ENCODE results near the gene FCHO1.
A peak's percentile ranks its signal among the peaks of the same experiment; 100 is the strongest.
"Not testable (repeated sequence)": the region's sequence is repeated elsewhere in the genome, so short reads cannot be mapped to it uniquely, and the experiment has no call there.

The FCHO1 gene

DNA sequence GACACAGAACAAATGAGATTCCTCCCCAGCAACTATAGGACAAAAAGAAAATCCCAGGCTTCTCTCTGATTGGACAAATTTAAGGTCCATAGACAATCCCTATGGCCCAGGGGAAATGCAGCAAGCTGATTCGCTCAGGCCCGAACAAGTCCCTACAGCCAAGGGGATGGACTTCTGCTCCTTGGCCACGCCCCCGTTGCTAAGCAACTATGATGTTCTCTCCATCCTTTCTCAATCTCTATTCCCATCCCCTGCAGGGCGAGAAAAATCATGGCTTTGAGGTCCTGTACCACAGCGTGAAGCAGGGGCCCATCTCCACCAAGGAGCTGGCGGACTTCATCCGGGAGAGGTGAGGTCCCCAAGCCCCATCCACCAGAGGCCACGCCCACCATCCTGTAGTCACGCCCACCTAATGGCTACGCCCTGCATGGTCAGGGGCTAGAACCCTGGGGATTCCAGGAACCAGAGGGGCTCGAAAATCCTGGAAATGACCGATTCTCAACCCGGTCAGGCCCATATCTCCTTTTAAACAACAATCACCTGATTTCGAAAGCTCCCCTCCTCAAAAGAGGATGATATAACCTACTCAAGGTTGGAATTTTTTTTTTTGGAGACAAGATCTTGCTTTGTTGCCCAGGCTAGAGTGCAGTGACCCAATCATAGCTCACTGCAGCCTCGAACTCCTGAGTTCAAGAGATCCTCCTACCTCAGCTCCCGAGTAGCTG lies 11.4 kb downstream of the FCHO1 start:
- H3K9me3 Mint-ChIP-seq = no peaks in the 10 kb centered on the region
- H3K4me3 Mint-ChIP-seq = no peak overlapping the region
- H3K27me3 Mint-ChIP-seq (ENCODE audit: low read depth) = no peaks in the 10 kb centered on the region
- H3K27ac Mint-ChIP-seq = no peak overlapping the region
- DNase-seq (ENCODE audit: low spot score) = no peak
- peaks cover 56% of the 10 kb centered on the region for H3K36me3 Mint-ChIP-seq (ENCODE audit: low read depth)
- peaks cover 10% of the 10 kb centered on the region for H3K4me1 Mint-ChIP-seq (ENCODE audit: low read depth)

DNA sequence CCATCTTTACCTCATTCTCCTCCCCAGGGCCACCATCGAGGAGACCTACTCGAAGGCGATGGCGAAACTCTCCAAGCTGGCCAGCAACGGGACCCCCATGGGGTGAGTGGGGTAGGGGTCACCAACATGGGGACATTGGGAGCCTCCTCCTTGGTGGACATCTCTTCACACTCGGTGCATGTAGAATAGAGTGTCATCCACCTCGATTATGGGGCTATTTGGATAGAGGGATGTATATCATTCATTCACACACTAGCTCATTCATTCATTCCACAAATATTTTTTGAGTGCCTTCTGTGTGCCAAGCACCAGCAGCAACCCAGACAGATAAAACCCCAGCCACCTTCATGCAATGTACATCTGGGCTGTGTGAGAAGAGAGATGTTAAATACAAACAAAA lies 13.1 kb downstream of the FCHO1 start:
- Mint-ChIP-seq H3K4me3 (no peak overlapping the region), H3K27ac (no peak overlapping the region), H3K9me3 (no peaks in the 10 kb centered on the region), H3K36me3 (ENCODE audit: low read depth) (peaks cover 53% of the 10 kb centered on the region), H3K4me1 (ENCODE audit: low read depth) (peaks cover 7% of the 10 kb centered on the region), H3K27me3 (ENCODE audit: low read depth) (no peaks in the 10 kb centered on the region)
- no peak for DNase-seq (ENCODE audit: low spot score)

DNA sequence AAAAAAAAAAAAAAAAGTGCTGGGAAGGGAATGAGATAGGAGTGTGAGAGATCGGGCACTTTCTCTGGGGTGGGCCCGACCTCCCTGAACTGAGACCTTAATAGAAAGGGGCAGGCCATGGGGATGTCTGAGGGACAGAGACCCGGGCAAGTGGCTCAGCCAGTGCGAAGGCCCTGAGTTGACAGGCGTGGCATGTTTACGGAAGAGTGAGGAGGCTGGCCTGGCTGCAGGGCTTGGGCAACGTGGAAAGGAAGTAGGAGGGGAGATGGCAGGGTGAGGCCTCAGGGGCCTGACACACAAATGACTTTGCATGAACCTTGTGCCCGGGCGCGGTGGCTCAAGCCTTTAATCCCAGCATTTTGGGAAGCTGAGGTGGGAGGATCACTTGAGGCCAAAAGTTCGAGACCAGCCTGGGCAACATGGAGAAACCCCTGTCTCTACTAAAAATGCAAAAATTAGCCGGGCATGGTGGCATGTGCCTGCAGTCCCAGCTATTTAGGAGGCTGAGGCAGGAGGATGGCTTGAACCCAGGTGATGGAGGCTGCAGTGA lies 13.9 kb downstream of the FCHO1 start:
- H3K9me3 Mint-ChIP-seq = no peaks in the 10 kb centered on the region
- H3K4me3 Mint-ChIP-seq = no peak overlapping the region
- DNase-seq (ENCODE audit: low spot score) = no peak
- H3K27ac Mint-ChIP-seq = peak overlapping the region; percentile 61
- peaks cover 53% of the 10 kb centered on the region for H3K36me3 Mint-ChIP-seq (ENCODE audit: low read depth)
- no peaks in the 10 kb centered on the region for H3K27me3 Mint-ChIP-seq (ENCODE audit: low read depth)
- H3K4me1 Mint-ChIP-seq (ENCODE audit: low read depth) = peaks cover 5% of the 10 kb centered on the region

DNA sequence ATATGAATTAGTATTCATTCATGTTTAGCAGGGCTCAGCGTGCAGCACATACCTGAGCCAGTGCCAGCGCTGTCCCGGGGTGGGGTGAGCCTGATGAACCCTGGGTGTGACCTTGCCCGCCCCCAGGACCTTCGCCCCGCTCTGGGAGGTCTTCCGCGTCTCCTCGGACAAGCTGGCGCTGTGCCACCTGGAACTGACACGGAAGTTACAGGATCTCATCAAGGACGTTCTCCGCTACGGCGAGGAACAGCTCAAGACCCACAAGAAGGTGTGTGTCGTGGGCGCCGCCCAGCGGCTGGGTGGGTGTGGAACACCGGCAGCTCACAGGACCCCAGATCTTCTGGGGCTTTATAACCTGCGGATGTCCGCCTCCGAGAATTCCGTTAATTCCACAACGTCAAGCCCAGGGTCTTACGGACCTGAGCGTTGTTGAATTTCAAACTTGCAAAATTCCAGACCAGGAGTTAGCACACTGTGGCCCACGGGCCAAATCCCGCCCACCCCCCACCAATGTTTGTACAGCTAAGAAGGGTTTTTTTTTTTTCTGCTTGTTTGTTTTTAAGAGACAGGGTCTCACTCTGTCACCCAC lies 15.4 kb downstream of the FCHO1 start:
- H3K36me3 Mint-ChIP-seq (ENCODE audit: low read depth) = peaks cover 50% of the 10 kb centered on the region
- H3K9me3 Mint-ChIP-seq = no peaks in the 10 kb centered on the region
- DNase-seq (ENCODE audit: low spot score) = no peak
- H3K27ac Mint-ChIP-seq = peak overlapping the region; percentile 26
- peaks cover 5% of the 10 kb centered on the region for H3K4me1 Mint-ChIP-seq (ENCODE audit: low read depth)
- no peaks in the 10 kb centered on the region for H3K27me3 Mint-ChIP-seq (ENCODE audit: low read depth)
- no peak overlapping the region for H3K4me3 Mint-ChIP-seq

DNA sequence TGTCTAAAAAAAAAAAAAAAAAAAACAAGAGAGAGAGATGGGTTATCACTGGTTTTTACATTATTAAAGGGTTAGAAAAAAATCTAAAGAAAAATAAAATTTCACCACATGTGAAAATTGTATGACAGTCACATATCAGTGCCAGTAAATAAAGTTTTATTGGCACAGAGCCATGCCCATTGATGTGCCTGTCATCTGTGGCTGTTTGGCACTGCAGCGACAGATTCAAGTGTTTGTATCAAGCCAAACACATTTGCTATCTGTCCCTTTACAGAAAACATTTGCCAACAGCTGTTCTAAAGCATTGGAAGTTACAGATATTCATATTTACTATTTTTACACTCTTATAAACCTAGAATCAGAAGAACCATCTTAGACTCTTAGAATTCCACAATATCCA lies 16.3 kb downstream of the FCHO1 start:
- H3K36me3 Mint-ChIP-seq (ENCODE audit: low read depth) = peaks cover 53% of the 10 kb centered on the region
- H3K27me3 Mint-ChIP-seq (ENCODE audit: low read depth) = no peaks in the 10 kb centered on the region
- H3K4me1 Mint-ChIP-seq (ENCODE audit: low read depth) = peaks cover 3% of the 10 kb centered on the region
- no peak for DNase-seq (ENCODE audit: low spot score)
- no peaks in the 10 kb centered on the region for H3K9me3 Mint-ChIP-seq
- H3K27ac Mint-ChIP-seq = no peak overlapping the region
- no peak overlapping the region for H3K4me3 Mint-ChIP-seq

DNA sequence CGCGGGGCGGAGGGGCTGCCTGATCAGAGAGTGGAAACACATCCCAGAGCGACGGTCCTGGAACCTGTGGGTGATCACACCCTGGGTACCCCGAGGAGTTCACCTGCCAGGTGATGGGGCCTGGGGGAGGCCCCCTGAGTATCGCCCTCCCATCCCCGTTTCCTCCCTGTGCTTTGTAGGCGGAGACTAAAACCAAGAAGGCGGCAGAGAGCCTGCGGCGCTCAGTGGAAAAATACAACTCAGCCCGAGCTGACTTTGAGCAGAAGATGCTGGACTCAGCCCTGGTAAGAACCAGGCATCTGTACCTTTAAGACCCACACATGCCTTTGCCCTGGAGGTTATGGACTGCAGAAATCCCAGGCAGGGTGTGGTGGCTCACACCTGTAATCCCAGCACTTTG lies 19.3 kb downstream of the FCHO1 start:
- H3K27me3 Mint-ChIP-seq (ENCODE audit: low read depth) = no peaks in the 10 kb centered on the region
- H3K27ac Mint-ChIP-seq = no peak overlapping the region
- no peak for DNase-seq (ENCODE audit: low spot score)
- H3K9me3 Mint-ChIP-seq = no peaks in the 10 kb centered on the region
- H3K4me1 Mint-ChIP-seq (ENCODE audit: low read depth) = peaks cover 3% of the 10 kb centered on the region
- H3K4me3 Mint-ChIP-seq = no peak overlapping the region
- peaks cover 50% of the 10 kb centered on the region for H3K36me3 Mint-ChIP-seq (ENCODE audit: low read depth)

DNA sequence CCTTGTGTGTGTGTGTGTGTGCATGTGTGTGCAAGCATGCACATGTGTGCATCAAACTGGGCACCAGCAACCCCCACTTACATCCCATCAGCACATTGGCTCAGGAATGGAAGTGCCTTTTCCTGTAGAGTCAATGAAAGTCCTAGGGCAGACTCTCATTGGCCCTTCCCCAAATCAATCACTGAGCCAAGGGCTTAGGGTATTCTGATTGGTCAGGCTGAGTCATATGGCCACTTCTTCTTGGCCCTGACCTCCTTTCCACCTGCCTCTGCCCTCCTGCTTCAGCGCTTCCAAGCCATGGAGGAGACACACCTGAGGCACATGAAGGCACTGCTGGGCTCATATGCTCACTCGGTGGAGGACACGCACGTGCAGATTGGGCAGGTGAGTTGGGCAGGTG lies 20.9 kb downstream of the FCHO1 start:
- Mint-ChIP-seq H3K4me1 (ENCODE audit: low read depth) (peaks cover 5% of the 10 kb centered on the region), H3K4me3 (no peak overlapping the region), H3K9me3 (no peaks in the 10 kb centered on the region), H3K27ac (no peak overlapping the region), H3K36me3 (ENCODE audit: low read depth) (peaks cover 46% of the 10 kb centered on the region), H3K27me3 (ENCODE audit: low read depth) (no peaks in the 10 kb centered on the region)
- DNase-seq (ENCODE audit: low spot score) = no peak

DNA sequence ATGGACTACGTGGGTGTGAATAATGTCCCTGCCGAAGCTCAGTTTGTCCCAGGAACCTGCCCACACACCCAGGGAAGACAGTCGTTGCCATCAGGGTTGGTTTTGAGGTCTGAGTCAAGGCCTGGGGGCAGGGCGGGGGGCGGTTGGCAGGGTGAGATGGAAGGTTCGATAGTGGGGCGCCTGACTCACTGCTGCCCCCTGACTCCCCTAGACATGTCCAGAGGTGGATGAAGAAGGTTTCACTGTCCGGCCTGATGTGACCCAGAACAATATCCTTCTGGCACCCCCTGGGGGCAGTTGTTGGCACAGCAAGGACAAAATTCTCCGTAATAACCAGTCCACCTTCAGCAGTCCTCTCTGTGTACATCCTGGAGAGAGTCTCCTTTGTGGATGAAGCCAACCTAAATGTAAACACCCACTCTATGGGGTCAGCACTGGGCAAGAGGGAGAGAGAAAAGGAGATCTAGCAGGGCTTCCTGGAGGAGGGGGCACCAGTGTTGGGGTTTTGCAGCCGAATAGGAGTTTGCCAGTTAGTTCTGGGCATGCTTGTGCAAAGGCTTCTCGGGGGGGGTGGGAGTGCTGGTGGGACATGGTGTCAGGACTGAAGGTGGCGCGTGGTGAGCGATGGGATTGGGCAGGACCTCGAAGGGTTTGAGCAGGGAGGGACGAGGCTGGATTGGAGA lies 24.1 kb downstream of the FCHO1 start:
- DNase-seq (ENCODE audit: low spot score) = no peak
- peaks cover 44% of the 10 kb centered on the region for H3K36me3 Mint-ChIP-seq (ENCODE audit: low read depth)

DNA sequence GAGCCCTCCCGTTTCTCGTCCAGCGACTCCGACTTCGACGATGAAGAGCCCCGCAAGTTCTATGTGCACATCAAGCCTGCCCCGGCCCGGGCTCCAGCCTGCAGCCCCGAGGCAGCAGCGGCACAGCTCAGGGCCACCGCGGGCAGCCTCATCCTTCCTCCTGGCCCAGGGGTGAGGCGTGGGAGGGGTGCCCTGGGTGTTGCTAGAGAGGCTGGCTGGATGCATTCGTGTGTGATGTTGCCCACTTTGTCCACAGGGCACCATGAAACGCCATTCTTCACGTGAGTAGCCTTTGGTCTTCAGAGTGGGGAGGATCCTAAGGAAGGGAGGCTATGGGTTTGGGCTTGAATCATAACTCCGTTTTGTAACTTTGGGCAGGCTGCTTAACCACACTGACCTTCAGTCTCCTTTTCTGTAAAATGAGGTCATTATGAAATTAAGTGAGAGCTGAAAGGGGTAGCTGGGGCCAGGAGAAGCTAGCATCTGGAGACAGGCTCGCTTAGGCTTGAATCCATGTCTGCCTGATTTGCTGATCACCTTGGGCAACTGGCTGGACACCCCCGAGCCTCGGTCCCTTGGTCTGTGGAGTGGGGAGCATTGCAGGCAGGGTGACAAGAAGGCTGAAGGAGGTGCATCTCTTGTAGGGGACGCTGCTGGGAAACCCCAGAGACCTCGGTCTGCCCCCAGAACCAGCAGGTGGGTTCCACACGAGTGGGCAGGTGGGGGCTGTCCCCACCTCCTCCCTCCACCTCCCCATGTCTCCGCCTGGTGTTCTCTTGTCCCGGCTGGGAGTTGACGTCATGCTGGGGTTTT lies 24.9 kb downstream of the FCHO1 start:
- Mint-ChIP-seq H3K4me1 (ENCODE audit: low read depth) (peaks cover 8% of the 10 kb centered on the region), H3K4me3 (no peak overlapping the region), H3K9me3 (no peaks in the 10 kb centered on the region), H3K36me3 (ENCODE audit: low read depth) (peaks cover 39% of the 10 kb centered on the region), H3K27me3 (ENCODE audit: low read depth) (no peaks in the 10 kb centered on the region), H3K27ac (no peak overlapping the region)
- DNase-seq (ENCODE audit: low spot score) = no peak

More for the DNA sequence above, 24.1 kb downstream of the FCHO1 start:
- no peaks in the 10 kb centered on the region for H3K9me3 Mint-ChIP-seq
- no peaks in the 10 kb centered on the region for H3K27me3 Mint-ChIP-seq (ENCODE audit: low read depth)
- H3K27ac Mint-ChIP-seq = no peak overlapping the region
- no peak overlapping the region for H3K4me3 Mint-ChIP-seq
- peaks cover 8% of the 10 kb centered on the region for H3K4me1 Mint-ChIP-seq (ENCODE audit: low read depth)

DNA sequence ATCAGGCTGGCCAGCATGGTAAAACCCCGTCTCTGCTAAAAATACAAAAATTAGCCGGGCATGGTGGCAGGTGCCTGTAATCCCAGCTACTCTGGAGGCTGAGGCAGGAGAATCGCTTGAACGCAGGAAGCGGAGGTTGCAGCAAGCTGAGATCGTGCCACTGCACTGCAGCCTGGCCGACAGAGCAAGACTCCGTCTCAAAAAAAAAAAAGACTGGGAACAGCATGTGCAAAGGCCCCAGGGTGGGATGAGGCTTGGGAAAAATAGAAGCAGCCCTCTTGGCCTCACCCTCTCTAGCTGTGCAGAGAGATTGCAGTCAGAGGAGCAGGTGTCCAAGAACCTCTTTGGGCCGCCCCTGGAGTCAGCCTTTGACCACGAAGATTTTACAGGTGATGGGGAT lies 26.6 kb downstream of the FCHO1 start:
- H3K27me3 Mint-ChIP-seq (ENCODE audit: low read depth); H3K4me1 Mint-ChIP-seq (ENCODE audit: low read depth); H3K27ac Mint-ChIP-seq; DNase-seq (ENCODE audit: low spot score); H3K4me3 Mint-ChIP-seq; H3K9me3 Mint-ChIP-seq: not testable (repeated sequence)
- H3K36me3 Mint-ChIP-seq (ENCODE audit: low read depth) = peaks cover 36% of the 10 kb centered on the region

DNA sequence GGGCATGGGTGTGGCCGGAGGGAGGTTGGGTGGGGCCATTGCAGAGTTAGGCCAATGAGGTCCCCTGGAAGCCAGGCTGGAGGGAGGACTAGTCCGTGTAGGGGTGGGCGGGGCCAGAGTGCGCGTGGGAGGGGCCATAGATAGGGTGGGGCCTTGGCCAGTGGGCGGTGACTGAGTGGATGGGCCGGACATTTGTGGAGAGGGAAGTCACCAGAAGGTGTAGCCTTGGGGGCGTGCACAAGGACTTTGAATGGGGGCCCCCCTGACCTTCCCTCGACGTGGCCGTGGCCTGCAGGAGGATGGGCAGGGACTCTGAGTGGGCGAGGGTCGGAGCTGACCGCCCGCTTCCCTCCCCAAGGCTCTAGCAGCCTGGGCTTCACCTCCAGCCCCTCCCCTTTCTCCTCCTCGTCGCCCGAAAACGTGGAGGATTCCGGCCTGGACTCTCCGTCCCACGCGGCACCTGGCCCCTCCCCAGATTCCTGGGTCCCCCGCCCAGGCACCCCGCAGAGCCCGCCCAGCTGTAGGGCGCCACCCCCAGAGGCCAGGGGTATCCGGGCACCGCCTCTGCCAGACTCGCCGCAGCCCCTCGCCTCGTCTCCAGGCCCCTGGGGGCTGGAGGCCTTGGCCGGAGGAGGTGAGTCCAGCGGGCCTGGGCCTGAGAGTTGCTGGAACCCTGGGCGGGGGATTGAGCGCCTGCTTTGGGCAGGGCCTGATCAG lies 27.1 kb downstream of the FCHO1 start:
- H3K36me3 Mint-ChIP-seq (ENCODE audit: low read depth) = peaks cover 30% of the 10 kb centered on the region
- DNase-seq (ENCODE audit: low spot score) = peak; percentile 15
- H3K27me3 Mint-ChIP-seq (ENCODE audit: low read depth) = no peaks in the 10 kb centered on the region
- H3K9me3 Mint-ChIP-seq = no peaks in the 10 kb centered on the region
- no peak overlapping the region for H3K27ac Mint-ChIP-seq
- peaks cover 8% of the 10 kb centered on the region for H3K4me1 Mint-ChIP-seq (ENCODE audit: low read depth)
- no peak overlapping the region for H3K4me3 Mint-ChIP-seq

DNA sequence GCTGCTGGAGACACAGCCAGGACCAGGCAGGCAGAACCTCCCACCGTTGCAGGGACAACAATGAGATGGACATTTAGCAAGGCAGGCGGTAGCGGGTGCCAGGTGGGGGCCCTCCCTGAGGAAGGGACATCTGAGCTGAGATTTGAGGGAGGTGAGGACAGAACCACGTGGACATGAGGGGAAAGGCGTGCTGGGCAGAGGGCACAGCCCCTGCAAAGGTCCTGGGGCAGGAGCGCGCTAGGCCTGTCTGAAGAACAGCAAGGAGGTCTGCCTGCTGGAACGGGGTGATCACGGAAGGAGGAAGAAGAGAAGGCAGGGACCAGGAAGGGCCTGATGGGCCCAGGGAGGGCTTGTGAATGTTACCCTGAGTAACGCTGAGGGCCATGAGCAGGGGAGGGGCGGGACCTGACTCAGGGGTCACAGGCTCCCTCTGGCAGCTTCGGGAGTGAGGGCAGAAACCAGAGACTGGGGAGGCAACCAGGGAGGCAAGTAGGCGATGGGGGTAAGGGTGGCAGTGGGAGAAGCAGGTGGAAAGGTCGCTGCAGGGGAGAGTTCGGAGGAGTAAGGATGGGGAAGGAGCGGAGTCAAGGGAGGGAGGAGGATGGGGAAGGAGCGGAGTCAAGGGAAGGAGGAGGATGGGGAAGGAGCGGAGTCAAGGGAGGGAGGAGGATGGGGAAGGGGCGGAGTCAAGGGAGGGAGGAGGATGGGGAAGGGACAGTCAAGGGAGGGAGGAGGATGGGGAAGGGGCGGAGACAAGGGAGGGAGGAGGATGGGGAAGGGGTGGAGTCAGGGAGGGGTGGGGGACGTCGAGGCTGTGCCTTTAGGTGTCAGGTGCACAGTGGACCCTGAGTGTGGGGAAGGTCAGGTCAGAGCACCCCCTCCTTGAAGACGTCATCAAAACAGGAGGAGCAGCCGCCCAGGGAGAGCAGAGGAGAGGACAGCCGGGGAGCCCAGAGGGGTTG lies 28.0 kb downstream of the FCHO1 start:
- Mint-ChIP-seq H3K36me3 (ENCODE audit: low read depth) (peaks cover 30% of the 10 kb centered on the region), H3K27ac (peak overlapping the region; percentile 23), H3K27me3 (ENCODE audit: low read depth) (no peaks in the 10 kb centered on the region), H3K4me3 (no peak overlapping the region), H3K4me1 (ENCODE audit: low read depth) (peaks cover 9% of the 10 kb centered on the region), H3K9me3 (no peaks in the 10 kb centered on the region)
- no peak for DNase-seq (ENCODE audit: low spot score)

All from T-helper 2 cell treated with Interferon-gamma antibody and Interleukin-4, amounts not matched to agents 5 μg/mL and 100 μg/mL, for 36 hours (primary cell).